Measurements from ENCODE around the gene RPL22. TPM values are rescaled to one million over a fixed set of nuclear protein-coding genes. Genes with fewer than 3 reads are reported as not detected.

RPL22 gene
- total and polyA plus RNA-seq, 2 of the 4 experiments (the other 2 are of a cell fraction) = 26.2 to 131 TPM

GRCh38 chr1:6237093-6237492, 37.7 kb upstream of the RPL22 start:
- Histone ChIP-seq H3K4me3 (ENCODE audit: insufficient read depth, low read depth, low read length) (no peak overlapping the region), H2BK20ac (ENCODE audit: low read depth, low read length) (no peak overlapping the region), H3K9ac (ENCODE audit: low read depth, low read length) (no peak overlapping the region), H4K8ac (ENCODE audit: low read depth in 2 of 2, low read length in 2 of 2) (no peak overlapping the region), H3K14ac (replicated peaks; ENCODE audit: low read depth, low read length) (no peak overlapping the region), H3K27ac (ENCODE audit: insufficient read depth, low read length) (no peak overlapping the region), H3K4ac (ENCODE audit: low read depth, low read length) (no peak overlapping the region), H3K18ac (ENCODE audit: low read depth, low read length) (no peak overlapping the region), H4K5ac (ENCODE audit: low read depth, low read length) (no peak overlapping the region), H2BK5ac (ENCODE audit: low read depth, low read length, poor library complexity, severe bottlenecking) (no peak overlapping the region), H3K4me1 (ENCODE audit: control insufficient read depth, insufficient read depth, low read length) (peaks cover 4% of the 10 kb centered on the region; the same call in 1 of the 2 replicates), H3K56ac (ENCODE audit: extremely low read depth, insufficient read depth, low read length) (no peak overlapping the region), H2BK120ac (ENCODE audit: low read depth, low read length) (no peak overlapping the region), H3K36me3 (ENCODE audit: control insufficient read depth, insufficient read depth, low read length) (peaks cover 5% of the 10 kb centered on the region), H3K27me3 (ENCODE audit: control insufficient read depth, insufficient read depth, low read length) (peaks cover 29% of the 10 kb centered on the region), H2AK9ac (replicated peaks; ENCODE audit: low read depth, low read length, poor library complexity) (no peak overlapping the region), H3K9me1 (ENCODE audit: insufficient read depth, low read length) (no peaks in the 10 kb centered on the region; the same call in 1 of the 2 replicates), H3K4me2 (ENCODE audit: low read depth, low read length) (no peak overlapping the region), H3K79me1 (ENCODE audit: low read depth in 1 of 2, low read length in 2 of 2) (peaks cover 18 to 25% of the 10 kb centered on the region in 2 experiments), H2AFZ (replicated peaks; ENCODE audit: low read length, poor library complexity) (no peak overlapping the region), H2AK5ac (ENCODE audit: low read depth, low read length) (no peak overlapping the region), H2BK15ac (ENCODE audit: low read depth, low read length) (no peak overlapping the region), H4K20me1 (ENCODE audit: insufficient read depth, low read length) (peaks cover 4% of the 10 kb centered on the region; the same call in 1 of the 2 replicates), H4K91ac (ENCODE audit: insufficient read depth, low read depth, low read length) (no peak overlapping the region), H3K23ac (ENCODE audit: low read depth, low read length) (no peak overlapping the region), H3K9me3 (ENCODE audit: control insufficient read depth, insufficient read depth, low read length) (no peaks in the 10 kb centered on the region)
- ChIA-PET POLR2A (ENCODE audit: unreplicated experiment) (no interaction called here), CTCF (no interaction called here)
- in situ Hi-C loops (cut with MboI; ENCODE audit: low sequenced_read_pairs) (no loop called here), dilution Hi-C loops (cut with HindIII; ENCODE audit: low sequenced_read_pairs, unreplicated experiment) (no loop called here), intact Hi-C loops (cut with micrococcal nuclease) (no loop called here)
- no peak for DNase-seq
- no TSS peak for BruUV-seq (replicated peaks)
- TF ChIP-seq USF2 (IDR thresholded peaks at IDR 0.05; ENCODE audit: low read depth, low read length) (no peak), NFE2L2 (IDR thresholded peaks at IDR 0.05; ENCODE audit: low read depth, low read length) (no peak), MAZ (IDR thresholded peaks at IDR 0.05; ENCODE audit: borderline replicate concordance, low read depth, low read length) (no peak), MAFK (IDR thresholded peaks at IDR 0.05; ENCODE audit: low read depth, low read length) (no peak), CHD1 (IDR thresholded peaks at IDR 0.05; ENCODE audit: low read depth, low read length) (no peak), FOS (IDR thresholded peaks at IDR 0.05; ENCODE audit: low read depth, low read length) (no peak), RFX5 (IDR thresholded peaks at IDR 0.05; ENCODE audit: low read depth, low read length) (no peak), POLR2A (IDR thresholded peaks at IDR 0.05; ENCODE audit: low read depth, low read length) (no peak), MXI1 (IDR thresholded peaks at IDR 0.05; ENCODE audit: borderline replicate concordance, low read depth, low read length) (no peak)
- no CpG with 5 or more reads among the region's 4 CpGs for WGBS, 2 experiments (ENCODE audit: extremely low coverage in 2 of 2, insufficient read length in 1 of 2)
- no peak for ATAC-seq (ENCODE audit: low read depth)

Data from IMR-90 (cell line).